ENCODE data around the gene MLH1. TPM values are rescaled to one million over a fixed set of nuclear protein-coding genes. Genes with fewer than 3 reads are reported as not detected.
"Not testable (repeated sequence)": the region's sequence is repeated elsewhere in the genome, so short reads cannot be mapped to it uniquely, and the experiment has no call there.

MLH1 gene
- total RNA-seq, 1 donor from 2014 or later, result 43.8 TPM

GRCh38 chr3:37032961-37033360 is 39.6 kb downstream of the MLH1 start:
- Mint-ChIP-seq H3K36me3 (ENCODE audit: insufficient read depth) (peaks cover 35% of the 10 kb centered on the region), H3K27ac (no peak overlapping the region), H3K4me3 (ENCODE audit: low read depth) (no peak overlapping the region), H3K9me3 (ENCODE audit: low read depth) (peaks cover 3% of the 10 kb centered on the region), H3K27me3 (no peaks in the 10 kb centered on the region), H3K4me1 (ENCODE audit: low read depth) (no peaks in the 10 kb centered on the region)
- TF ChIP-seq CTCF (IDR thresholded peaks at IDR 0.05; ENCODE audit: unreplicated experiment), result no peak
- no peak for DNase-seq (ENCODE audit: low spot score, unreplicated experiment)

GRCh38 chr3:37037352-37037751 is 44.0 kb downstream of the MLH1 start:
- DNase-seq (ENCODE audit: low spot score, unreplicated experiment), result no peak
- peaks cover 3% of the 10 kb centered on the region for H3K9me3 Mint-ChIP-seq (ENCODE audit: low read depth)
- H3K27me3 Mint-ChIP-seq, result no peaks in the 10 kb centered on the region
- no peak overlapping the region for H3K4me3 Mint-ChIP-seq (ENCODE audit: low read depth)
- peaks cover 40% of the 10 kb centered on the region for H3K36me3 Mint-ChIP-seq (ENCODE audit: insufficient read depth)
- H3K27ac Mint-ChIP-seq, result no peak overlapping the region
- no peaks in the 10 kb centered on the region for H3K4me1 Mint-ChIP-seq (ENCODE audit: low read depth)
- no peak for TF ChIP-seq CTCF (IDR thresholded peaks at IDR 0.05; ENCODE audit: unreplicated experiment)

- Mint-ChIP-seq H3K36me3 (ENCODE audit: insufficient read depth) (peaks cover 36% of the 10 kb centered on the region), H3K27ac (no peak overlapping the region), H3K27me3 (no peaks in the 10 kb centered on the region)
Measured at GRCh38 chr3:37039161-37039846, 46.0 kb downstream of the MLH1 start.

GRCh38 chr3:37040231-37040630 is 46.9 kb downstream of the MLH1 start:
- no peak overlapping the region for H3K4me3 Mint-ChIP-seq (ENCODE audit: low read depth)
- peaks cover 31% of the 10 kb centered on the region for H3K36me3 Mint-ChIP-seq (ENCODE audit: insufficient read depth)
- H3K27me3 Mint-ChIP-seq, result no peaks in the 10 kb centered on the region
- no peak for DNase-seq (ENCODE audit: low spot score, unreplicated experiment)
- peak overlapping the region; percentile 15 for H3K27ac Mint-ChIP-seq
- TF ChIP-seq CTCF (IDR thresholded peaks at IDR 0.05; ENCODE audit: unreplicated experiment), result no peak
- H3K4me1 Mint-ChIP-seq (ENCODE audit: low read depth), result no peaks in the 10 kb centered on the region
- peaks cover 2% of the 10 kb centered on the region for H3K9me3 Mint-ChIP-seq (ENCODE audit: low read depth)

More at GRCh38 chr3:37039161-37039846, 46.0 kb downstream of the MLH1 start:
- DNase-seq (ENCODE audit: low spot score, unreplicated experiment), result no peak
- no peak for TF ChIP-seq CTCF (IDR thresholded peaks at IDR 0.05; ENCODE audit: unreplicated experiment)
- H3K4me3 Mint-ChIP-seq (ENCODE audit: low read depth), result no peak overlapping the region
- H3K4me1 Mint-ChIP-seq (ENCODE audit: low read depth), result no peaks in the 10 kb centered on the region
- H3K9me3 Mint-ChIP-seq (ENCODE audit: low read depth), result peaks cover 3% of the 10 kb centered on the region

GRCh38 chr3:37041546-37042195 is 48.4 kb downstream of the MLH1 start:
- Mint-ChIP-seq H3K27ac (no peak overlapping the region), H3K4me1 (ENCODE audit: low read depth) (no peaks in the 10 kb centered on the region), H3K36me3 (ENCODE audit: insufficient read depth) (peaks cover 21% of the 10 kb centered on the region), H3K27me3 (no peaks in the 10 kb centered on the region), H3K9me3 (ENCODE audit: low read depth) (no peaks in the 10 kb centered on the region), H3K4me3 (ENCODE audit: low read depth) (no peak overlapping the region)
- no peak for TF ChIP-seq CTCF (IDR thresholded peaks at IDR 0.05; ENCODE audit: unreplicated experiment)
- DNase-seq (ENCODE audit: low spot score, unreplicated experiment), result no peak

GRCh38 chr3:37042712-37043111 is 49.4 kb downstream of the MLH1 start:
- H3K9me3 Mint-ChIP-seq (ENCODE audit: low read depth); H3K4me3 Mint-ChIP-seq (ENCODE audit: low read depth); DNase-seq (ENCODE audit: low spot score, unreplicated experiment); H3K27me3 Mint-ChIP-seq; H3K27ac Mint-ChIP-seq; H3K4me1 Mint-ChIP-seq (ENCODE audit: low read depth): not testable (repeated sequence)
- peaks cover 25% of the 10 kb centered on the region for H3K36me3 Mint-ChIP-seq (ENCODE audit: insufficient read depth)

Data from progenitor cell of endocrine pancreas (in vitro differentiated cells).